Activated CD4-positive, CD25-positive, alpha-beta regulatory T cell (primary cell): ENCODE data around the gene SGMS1.
"Not testable (repeated sequence)": the region's sequence is repeated elsewhere in the genome, so short reads cannot be mapped to it uniquely, and the experiment has no call there.

Experiments
- DNase-seq, 4 experiments: peaks; one replicate each; lab custom pipeline; 2025; lab: John Stamatoyannopoulos, UW

Gene SGMS1

DNA sequence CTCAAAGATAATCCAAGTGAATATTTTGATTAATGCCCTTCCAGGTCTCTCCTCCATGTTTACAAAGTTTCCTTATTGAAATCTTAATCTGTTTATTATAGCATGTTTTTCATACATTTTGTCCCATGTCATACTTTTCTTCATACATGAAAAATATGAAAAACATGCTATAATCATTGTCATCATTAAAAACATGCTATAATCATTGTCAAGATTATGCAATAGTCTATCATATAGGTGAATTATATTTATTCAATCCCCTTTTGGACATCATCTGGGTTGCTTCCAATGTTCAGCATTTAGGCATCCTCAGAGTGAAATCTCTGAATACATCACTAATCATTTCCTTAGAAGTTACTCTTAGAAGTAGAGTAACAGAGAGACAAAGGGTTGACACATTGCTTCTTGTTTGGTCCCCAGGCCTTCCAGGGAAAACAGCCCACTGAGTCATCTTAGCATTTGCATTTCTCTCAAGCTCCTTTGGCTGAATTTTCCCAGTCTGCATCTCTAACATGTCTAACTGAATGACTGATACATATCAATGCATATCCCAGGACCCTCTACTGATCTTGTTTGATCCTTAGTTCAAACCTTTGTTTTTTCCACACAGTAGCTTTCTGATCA, 87.0 kb downstream of the SGMS1 start:
- DNase-seq: no peak

DNA sequence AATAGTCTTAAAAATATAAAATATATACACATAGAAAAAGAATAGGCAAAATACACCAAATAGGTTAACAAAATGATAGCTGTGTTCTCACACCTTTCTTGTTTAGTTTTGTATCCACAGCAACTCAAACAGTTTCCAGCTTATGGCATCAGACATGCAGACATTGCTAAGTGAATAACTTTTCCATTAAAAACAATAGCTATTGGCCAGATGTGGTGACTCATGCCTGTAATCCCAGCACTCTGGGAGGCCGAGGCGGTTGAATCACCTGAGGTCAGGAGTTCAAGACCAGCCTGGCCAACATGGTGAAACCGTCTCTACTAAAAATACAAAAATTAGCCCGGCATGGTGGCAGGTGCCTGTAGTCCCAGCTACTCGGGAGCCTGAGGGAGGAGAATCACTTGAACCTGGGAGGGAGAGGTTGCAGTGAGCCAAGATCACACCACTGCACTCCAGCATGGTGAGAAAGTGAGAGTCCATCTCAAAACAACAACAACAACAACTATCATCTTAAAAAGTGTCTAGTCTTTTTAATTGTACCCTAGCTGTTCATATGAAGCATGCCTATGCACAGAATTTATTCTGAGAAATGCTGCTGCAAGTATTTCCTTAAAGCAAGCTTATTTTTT, 88.9 kb downstream of the SGMS1 start:
- not testable (repeated sequence) for DNase-seq

DNA sequence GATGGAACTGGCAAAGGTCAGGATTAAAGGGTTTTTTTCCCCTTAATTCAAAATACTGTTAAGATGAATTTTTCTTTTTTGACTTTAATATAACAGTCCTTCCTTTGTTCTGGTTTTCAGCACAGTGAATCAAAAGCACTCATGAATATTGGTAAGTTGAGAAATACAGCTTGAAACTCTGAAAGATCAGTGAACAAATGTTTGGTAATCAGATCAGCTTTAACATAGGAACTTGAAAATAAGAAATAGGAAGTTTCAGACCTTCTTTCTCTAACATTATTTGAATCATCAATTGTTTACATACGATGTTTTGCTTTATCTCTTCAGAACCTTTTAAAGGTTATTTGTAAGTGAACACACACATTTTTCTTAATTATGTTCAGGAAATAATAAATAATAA, 90.5 kb downstream of the SGMS1 start:
- DNase-seq: no peak

DNA sequence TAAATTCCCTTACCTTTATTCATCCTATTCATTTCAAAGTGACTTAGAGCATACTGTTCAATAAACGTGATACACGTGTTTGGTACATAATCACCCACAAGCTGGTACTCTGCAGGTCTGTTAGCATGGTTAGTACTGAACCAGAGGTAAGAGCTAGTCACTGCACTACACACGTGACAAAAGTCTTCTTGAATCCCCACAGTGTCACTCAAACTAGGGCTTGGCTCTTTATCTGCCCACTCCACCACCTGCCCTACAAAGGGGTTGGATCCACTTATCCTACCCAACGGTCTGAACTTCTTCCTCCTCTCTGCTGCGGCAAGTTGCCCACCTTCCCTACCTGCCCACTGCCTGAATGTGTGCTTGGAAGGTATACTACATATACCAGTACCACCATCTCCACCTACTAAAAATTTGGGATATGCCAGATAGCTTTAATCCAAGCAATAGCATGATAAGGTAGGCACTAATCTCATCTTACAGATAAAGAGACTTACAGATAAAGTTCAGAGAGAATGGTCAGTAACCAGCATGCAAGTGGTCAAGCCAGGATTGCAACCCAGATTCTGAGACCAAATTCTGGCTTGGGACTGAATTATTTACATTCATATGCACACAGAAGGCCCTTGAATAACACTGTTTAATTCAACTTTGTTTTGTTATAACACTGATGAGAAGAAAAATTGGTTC, 92.2 kb downstream of the SGMS1 start:
- no peak for DNase-seq

DNA sequence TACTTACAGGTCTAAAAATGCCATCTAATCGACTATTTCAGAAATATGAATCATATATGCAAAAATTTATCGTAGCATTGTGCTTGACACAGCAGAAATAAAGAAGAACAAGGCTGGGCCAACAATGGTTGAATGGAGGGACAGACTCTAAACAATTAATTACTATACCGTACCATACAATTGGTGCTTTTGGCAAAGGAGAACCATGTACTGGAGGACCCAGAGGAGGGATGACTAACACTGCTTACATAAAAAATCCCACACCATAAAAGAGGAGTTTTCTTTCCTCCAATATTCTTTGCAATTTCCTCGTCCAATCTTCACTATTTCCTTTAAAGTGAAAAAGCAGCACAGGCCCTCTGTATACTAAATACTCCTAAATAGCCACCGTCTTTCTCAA, 94.1 kb downstream of the SGMS1 start:
- DNase-seq: no peak

DNA sequence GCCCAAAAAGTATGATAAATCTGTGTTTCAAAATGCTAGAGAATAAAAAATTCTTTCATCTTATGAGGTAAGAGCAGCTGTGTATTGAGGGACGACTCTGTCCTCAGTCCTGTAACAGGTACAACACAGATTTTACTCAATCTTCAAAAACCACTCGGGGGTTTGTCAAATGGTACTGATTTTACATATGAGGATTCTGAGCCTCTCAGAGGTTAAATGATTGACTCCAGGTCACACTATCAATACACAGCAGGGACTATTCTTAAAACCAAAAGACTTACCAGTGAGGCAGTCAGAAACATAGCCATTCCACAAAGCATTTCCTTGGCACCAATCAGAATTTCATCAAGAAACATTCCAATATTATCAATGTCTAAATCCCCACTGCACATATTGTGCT, 95.5 kb downstream of the SGMS1 start:
- DNase-seq: no peak

DNA sequence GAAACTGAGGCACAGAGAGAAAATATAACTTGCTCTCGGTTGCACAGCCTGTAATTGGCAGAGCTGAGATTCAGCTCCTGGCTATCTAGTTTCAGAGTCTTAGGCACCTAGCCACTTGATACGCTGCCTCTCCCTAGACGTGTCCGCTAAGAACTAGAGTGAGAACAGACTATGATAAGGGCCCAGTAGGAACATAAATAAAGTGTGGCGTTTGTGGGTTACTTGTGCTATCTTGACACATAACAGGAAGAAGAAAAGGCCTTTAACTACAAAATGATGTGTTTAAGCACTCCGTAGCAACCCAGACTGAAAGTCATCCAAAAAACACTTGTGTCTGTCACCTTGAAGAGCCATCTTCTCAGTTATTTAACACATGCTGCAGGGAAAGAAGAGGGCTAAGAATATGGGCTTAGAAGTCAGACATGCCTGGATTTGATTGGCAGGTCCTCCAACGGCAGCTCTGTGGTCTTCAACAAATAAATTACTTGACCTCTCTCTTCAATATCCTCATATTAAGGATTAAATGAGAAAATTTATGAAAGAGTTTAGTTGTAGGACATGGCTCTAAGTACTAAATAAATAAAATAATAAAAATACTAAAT, 96.2 kb downstream of the SGMS1 start:
- no peak for DNase-seq

DNA sequence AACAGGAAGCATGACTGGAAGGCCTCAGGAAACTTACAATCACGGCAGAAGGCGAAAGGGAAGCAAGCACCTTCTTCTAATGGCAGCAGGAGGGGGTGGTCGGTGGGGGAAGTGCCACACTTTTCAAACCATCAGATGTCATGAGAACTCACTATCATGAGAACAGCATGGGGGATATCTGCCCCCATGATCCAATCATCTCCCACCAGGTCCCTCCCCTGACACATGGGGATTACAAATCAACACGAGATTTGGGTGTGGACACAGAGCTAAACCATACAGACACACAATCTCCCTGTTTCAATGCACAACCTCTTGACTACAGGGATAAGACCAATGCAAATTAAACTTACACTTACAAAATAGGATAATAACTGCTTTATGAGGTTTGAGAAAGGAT, 97.6 kb downstream of the SGMS1 start:
- DNase-seq: no peak

DNA sequence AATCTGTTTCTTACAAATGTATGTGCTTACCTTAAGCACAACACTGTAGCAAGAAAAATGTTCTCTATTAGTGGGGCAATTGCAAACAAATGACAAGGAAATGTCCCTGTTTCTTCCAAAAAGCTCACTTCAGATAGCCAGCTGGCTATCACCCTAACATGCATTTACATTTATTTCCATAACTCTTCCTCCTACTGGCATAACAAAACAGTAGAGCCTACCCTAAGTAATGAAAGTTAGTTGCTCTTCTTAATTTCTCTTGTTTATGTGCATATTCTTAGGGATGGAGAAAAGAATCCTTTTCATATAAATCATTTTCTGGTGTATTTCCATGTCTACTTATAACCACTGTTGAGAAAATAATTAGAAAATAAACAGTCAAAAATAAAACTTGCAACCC, 100.4 kb downstream of the SGMS1 start:
- no peak for DNase-seq

DNA sequence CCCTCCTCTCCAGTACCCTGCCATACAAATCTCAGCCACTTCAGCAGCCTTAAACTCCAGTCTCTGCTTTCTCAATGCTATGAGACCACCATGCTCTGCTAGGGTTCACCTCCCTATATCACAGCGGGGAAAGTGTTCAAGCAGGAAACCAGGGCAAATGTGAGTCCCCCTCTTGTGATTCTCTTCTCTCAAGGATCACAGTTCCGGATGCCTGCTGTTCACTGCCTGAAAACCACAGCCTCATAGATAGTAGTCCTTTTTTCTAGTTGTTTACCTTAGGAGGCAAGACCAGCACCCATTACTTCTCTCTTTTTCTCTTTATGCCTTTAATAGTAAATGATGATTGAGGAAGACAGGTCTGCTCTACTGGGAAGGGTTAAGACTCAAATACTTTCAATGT, 100.8 kb downstream of the SGMS1 start:
- DNase-seq: no peak

DNA sequence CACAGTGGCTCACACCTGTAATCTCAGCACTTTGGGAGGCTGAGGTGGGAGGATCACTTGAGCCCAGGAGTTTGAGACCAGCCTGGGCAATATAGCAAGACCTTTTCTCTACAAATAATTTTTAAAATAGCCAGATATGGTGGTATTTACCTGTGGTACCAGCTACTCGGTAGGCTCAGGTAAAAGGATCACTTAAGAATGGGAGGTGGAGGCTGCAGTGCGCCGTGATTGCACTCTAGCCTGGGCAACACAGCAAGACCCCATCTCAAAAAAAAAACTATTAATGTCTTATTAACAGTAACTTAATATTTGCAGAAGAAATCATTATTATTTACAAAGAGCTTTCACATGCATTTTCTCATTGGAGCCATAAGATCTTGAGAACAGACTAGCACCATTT, 103.6 kb downstream of the SGMS1 start:
- no peak for DNase-seq

DNA sequence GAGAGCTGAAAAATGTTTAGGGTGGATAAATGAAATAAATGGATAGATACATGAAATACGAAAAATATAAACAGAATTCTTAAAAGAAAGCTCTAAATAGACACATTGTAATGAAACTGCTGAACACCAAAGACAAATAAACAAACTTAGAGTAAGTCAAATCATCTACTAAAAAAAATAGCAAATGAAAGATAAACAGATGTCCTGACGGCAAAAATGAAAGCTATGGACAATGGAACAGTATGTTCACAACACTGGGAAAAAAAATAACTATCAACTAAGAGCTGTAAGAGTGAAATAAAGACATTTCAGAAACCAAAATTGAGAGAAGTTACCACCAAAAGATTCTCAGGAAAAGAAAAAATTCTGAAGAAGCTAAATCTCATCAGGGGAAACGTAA, 106.1 kb downstream of the SGMS1 start:
- DNase-seq: no peak

DNA sequence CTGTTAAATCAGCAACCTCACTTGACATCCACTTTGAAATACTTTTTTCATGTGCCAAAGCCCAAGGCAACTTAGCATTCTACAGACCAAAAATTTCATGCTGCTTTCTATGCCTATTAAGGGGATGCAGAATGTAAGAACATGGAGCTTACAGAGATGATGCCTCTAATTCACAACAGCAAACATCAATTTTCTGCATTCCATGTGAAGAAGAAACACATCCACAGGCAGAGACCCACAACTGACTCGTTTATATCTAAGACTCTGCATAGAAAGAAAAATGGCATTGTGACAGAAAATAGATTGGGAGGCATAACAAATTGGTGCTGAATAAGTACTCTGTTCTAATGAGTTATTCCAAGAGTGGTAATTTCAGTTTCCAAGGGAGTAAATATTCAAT, 107.6 kb downstream of the SGMS1 start:
- no peak for DNase-seq

DNA sequence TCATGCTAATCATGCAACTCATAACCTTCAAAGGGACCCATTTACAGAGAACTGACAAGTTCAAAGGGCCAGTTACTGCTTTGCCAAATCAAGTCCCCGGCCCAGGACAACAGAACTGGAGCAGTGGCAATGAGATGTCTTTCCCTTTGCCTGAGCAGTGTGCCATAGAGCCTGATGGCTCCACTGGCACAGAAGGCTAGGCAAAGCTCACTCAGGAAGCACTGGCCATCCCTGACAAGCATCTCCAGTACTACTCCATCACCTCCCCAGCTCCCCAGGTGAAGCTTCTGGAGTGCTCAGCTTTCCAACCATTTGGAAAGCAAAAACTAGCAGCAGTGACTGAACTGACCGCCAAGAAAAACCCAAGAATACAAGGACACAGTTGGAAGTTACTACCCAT, 108.3 kb downstream of the SGMS1 start:
- DNase-seq: no peak

DNA sequence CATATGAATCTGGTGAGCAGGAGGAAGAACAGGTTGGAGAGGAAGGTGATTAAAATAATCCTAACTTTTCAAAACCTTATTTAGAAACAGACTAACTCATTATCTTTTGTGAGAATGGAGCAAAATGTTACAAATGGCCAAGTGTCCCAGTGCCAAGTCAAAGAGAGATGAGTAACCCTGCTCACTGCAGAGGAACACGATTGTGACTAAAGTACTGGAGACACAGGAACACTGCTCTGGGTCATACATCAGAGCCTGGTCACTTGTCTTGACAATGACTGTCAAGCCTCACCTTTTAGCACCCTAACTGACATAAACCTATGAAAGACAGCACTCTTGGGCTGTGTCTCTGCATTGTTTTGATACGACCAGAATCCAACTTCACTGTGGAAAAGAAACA, 108.8 kb downstream of the SGMS1 start:
- DNase-seq: no peak

DNA sequence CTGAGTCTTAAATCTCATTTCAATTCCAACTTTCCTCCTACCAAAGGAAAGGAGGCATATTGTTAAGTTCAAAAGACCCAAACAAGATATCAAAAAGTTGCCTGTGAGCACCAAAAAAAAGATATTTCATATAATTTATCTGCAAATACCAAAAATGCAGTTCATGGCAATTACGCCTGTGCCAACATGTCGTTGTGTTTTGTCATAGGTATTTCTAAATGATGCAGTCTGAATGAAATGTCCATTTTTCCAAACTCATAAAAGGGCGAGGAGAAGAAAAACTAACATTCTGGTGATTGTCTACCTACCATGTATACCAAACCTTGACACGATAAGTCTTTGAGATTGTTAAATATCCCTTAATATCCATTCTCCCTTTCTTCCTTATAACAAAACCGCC, 109.8 kb downstream of the SGMS1 start:
- no peak for DNase-seq

DNA sequence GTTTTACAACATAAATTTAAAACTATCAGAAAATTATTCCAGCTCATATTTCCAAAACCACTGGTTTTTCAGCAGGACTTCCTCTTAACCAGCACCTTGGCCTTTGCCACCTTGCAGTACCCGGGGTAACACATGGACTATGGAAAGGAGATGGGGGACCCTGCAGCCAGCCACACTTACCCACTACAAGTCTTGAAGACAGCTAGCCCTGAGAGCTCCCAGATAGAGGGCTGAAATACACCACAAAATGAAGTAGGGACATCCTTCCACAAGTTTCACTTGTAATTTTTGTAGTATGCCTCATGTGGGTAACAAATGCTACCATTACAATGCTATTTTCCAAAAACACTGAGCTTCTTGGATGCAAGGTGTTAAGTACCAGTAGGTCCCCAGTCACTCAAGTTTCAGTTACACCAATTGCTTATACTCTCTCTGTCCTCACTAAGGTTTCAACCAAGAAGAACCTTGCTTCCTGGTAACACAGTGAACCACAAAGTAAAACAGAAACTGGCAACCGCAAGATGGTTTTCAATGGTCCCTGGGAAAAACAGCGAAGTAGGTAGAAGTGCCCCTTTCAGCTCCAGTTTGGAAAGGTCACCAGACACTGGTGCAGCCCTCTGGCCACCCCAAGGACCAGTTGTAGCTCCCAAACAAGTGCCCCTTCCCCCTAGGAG, 110.9 kb downstream of the SGMS1 start:
- no peak for DNase-seq

DNA sequence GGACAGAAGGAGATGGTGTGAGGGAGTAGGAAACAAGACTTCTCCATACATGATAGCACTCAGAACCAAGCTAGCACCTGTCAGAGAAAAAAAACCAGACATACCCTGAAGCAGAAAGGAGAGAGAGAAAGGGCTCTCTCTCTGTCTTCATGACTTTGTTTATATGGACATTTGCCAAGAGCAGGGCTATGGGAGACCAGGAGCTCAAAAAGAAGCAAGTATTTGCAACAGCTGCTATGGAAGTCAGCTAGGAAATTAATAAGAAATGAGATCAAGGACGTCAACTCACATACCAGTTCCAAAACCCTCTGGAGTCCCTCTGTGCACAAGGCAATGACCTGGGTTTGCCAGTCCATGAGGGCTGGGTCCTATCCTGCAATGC, 111.6 kb downstream of the SGMS1 start:
- no peak for DNase-seq

DNA sequence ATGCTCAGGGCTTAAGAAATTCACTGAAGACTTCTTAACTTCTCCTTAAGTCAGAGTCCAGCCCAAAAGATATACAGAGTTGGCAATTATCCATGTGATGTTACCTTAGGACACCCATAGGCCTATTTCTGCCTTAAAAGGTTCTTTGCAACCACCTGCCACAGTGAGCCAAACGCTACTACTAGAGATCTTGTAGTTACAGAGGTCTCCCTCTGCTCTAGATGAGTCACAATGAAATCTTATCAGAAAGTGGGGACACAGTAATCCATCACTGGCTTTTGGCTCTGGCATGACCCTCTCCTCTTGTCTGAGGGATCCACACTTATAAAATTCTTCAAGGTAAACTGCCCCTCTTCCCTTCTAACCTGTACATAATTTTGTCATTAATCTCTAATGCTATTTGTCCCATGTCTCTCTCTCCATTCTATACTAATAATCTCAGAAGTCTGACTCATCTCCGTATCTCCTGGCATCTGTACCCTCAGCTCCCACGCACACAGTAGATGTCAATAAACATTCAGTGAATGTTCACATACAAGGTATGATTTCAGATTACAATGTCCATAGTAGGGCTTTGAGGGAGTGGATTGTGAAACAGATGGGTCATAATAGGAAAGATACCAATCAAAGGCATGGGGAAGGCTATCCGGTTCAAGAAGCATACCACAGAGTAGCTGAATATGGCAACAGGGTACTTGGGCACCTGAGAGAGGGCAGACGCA, 112.1 kb downstream of the SGMS1 start:
- DNase-seq: no peak

DNA sequence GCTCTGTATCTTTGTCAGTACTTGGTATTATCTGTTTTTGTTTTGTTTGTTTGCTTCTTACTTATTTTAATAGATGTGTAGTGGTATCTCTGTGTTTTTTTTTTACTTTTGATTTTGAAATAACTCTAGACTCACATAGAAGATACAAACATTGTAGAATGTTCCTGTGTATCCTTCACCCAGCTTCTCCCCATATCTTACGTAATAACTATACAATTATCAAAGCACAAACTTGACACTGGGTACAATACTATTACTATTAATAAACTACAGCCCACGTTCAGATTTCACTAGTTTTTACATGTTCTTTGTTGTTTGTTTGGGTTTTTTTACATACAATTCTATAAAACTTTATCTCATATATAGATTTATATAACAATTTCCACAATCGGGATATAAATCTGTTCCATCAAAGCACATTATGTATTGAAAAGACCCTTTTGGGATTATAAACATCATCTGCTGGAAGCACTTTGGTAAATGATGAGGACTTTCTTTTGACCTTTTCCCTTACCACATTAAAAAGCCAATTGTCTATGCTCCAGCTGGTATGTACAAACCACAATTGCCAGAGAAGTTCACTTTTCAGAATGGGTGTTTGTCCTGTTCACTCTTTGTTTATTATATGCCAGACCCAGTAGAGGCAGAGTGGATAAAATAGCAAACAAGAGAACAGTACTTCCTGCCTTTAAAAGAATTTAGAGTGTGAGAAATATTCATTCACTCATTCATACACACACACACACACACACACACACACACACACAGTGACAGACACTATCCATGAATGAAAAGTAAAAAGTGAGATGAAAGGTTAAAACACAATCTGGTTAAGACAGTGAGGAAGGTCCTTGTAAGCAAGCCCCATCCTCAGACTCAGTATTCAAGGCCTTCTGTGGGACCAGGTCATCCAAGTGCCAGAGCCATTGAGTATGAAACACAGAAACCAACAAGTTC, 113.0 kb downstream of the SGMS1 start:
- no peak for DNase-seq
